ENCODE results near the gene EFNB1.

- TF ChIP-seq CLOCK (CRISPR knock-in tag; IDR thresholded peaks at IDR 0.05; ENCODE audit: borderline replicate concordance), result no peak
- TF ChIP-seq CTCF (IDR thresholded peaks at IDR 0.05 in 2 of 3, conservative IDR thresholded peaks at IDR 0.05 in 1 of 3; ENCODE audit: insufficient read depth in 2 of 3, low read depth in 1 of 3, low read length in 3 of 3), result no peak
- TF ChIP-seq HDAC8 (tag; IDR thresholded peaks at IDR 0.05), result no peak
- TF ChIP-seq NCOA6 (IDR thresholded peaks at IDR 0.05), result no peak
- no peak for TF ChIP-seq GABPA (tag; conservative IDR thresholded peaks at IDR 0.05; ENCODE audit: low read depth)
- no peak for TF ChIP-seq CBX8 (IDR thresholded peaks at IDR 0.05; ENCODE audit: borderline replicate concordance, extremely low read depth, low read depth, low read length, poor library complexity, severe bottlenecking)
- no peak for TF ChIP-seq SPI1 (IDR thresholded peaks at IDR 0.05; ENCODE audit: borderline replicate concordance, low read depth, low read length)
- TF ChIP-seq EZH2 (IDR thresholded peaks at IDR 0.05; ENCODE audit: borderline replicate concordance, low read depth, low read length), result no peak
- TF ChIP-seq RAD21 (CRISPR knock-in tag; conservative IDR thresholded peaks at IDR 0.05 in 1 of 2, IDR thresholded peaks at IDR 0.05 in 1 of 2), result no peak
- no peak for TF ChIP-seq SMC3 (conservative IDR thresholded peaks at IDR 0.05; ENCODE audit: insufficient read depth, low read depth, low read length)
- no peak for TF ChIP-seq POLR2A (conservative IDR thresholded peaks at IDR 0.05)
- TF ChIP-seq SRF (CRISPR knock-in tag; IDR thresholded peaks at IDR 0.05), result no peak
- no peak for TF ChIP-seq ZNF707 (CRISPR knock-in tag; conservative IDR thresholded peaks at IDR 0.05)
Measured at GRCh38 chrX:68829582-68830418, 979 bp downstream of the EFNB1 start.

Measured in K562 (cell line).